GM21825 (cell line): ENCODE results near the gene ERRFI1.
"Not testable (repeated sequence)": the region's sequence is repeated elsewhere in the genome, so short reads cannot be mapped to it uniquely, and the experiment has no call there.

Source experiments
- ATAC-seq: cut with Tn5 transposase; IDR thresholded peaks from one replicate; pipeline ENCODE4 v1.9.1; 2021; ENCODE audit warnings: mild to moderate bottlenecking, moderate library complexity; ENCODE audit not compliant: unreplicated experiment

ERRFI1 gene

GRCh38 chr1:8026153-8026975 lies at the start of gene ERRFI1:
Gene ERRFI1 (minus strand): TSS chr1:8026309. CDS start chr1:8015619, 10,690 bp downstream.
- ATAC-seq, result peak; percentile 84

DNA sequence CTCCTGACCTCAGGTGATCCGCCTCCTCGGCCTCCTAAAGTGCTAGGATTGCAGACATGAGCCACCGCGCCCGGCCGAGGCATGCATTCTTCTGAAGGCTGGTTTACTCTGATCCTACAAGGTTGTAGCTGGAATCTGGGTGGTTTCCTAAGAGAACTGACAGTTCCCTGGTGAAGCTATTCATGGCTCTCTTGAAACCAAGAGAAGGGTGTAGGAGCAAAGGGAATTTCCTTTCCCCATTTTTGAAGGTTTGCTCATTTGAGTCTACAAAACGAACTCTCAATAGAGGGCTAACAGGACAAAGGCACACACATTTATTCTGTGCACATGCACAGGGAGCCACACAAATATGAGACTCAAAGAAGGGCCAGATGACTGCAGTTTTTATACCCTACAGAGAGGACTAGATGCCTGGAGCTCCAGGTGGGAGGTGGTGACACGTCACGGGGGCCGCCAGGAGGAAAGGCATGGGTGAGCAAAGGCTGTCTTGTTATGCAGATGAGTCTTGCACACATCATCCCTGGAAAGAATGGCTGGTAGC lies 49.5 kb upstream of the ERRFI1 start:
- ATAC-seq, result no peak

DNA sequence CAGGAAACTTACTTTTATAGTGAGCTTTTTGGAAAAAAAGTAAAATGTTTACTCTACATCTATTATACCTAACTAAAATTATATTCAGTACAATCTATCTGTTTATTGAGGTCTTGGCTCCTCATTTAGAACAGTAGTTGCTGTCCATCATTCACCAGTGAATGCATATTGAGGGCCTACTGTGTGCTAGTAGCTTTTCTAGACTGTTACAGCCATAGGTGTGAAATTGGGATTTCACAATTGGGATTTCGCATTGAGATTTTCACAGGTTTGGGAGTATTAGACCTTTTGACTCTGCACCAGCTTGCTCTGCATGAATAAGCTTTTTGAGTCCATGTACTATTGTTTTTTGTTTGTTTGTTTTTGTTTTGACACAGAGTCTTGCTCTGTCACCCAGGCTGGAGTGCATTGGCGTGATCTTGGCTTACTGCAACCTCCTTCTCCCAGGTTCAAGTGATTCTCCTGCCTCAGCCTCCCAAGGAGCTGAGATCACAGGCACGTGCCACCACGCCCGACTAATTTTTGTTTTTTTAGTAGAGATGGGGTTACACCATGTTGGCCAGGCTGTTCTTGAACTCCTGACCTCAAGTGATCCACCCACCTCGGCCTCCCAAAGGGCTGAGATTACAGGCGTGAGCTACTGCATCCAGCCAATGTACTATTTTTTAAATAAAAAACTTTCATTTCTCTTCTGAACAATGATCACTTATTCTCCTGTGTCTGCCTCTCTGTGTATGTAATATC lies 47.2 kb upstream of the ERRFI1 start:
- ATAC-seq, result no peak

DNA sequence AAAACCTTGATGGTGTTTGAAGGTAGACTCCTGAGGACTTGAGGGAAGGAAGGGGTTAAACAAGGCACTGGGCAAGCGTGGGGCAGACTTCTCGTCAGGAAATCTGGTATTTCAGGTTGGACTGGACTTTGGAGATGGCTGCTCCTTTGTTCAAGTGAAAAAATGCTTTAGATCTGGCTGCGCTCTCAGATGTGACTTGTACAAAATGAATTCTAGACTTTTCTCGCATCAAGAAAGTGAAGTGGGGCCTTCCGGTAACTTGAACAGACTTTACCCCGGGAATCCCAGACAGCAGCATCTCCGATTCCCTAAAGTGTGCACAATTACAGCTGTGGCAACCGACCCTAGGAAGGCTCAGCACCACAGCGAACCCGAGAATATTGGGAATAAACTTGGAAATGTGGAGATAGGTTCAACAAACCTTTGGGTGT lies 44.3 kb upstream of the ERRFI1 start:
- no peak for ATAC-seq

DNA sequence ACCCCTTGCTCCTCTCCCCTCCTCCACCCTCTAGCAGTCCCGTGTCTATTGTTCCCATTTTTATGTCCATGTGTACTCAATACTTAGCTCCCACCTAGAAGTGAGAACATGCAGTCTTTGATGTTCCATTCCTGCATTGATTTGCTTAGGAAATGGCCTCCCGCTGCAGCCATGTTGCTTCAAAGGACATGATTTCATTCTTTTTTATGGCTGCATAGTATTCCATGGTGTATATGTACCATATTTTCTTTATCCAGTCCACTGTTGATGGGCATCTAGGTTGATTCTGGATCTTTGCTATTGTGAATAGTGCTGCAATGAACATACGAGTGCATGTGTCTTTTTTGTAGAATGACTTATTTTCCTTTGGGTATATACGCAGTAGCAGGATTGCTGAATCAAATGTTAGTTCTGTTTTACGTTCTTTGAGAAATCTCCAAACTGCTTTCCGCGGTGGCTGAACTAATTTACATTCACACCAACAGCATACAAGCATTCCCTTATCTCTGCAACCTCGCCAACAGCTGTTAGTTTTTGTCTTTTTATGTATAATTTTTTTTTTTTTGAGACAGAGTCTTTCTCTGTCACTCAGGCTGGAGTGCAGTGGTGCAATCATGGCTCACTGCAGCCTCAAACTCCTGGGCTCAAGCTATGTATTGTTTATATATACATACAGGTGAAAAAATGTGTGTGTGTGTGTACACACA lies 43.7 kb upstream of the ERRFI1 start:
- not testable (repeated sequence) for ATAC-seq

DNA sequence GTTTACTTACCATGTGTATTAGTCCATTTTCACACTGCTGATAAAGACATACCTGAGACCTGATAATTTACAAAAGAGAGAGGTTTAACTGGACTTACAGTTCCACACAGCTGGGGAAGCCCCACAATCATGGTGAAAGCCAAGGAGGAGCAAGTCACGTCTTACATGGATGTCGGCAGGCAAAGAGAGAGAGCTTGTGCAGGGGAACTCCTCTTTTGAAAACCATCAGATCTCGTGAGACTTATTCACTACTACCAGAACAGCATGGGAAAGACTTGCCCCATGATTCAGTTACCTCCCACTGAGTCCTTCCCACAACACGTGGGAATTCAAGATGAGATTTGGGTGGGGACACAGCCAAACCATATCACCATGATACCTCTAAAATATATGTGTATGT lies 39.3 kb upstream of the ERRFI1 start:
- no peak for ATAC-seq

DNA sequence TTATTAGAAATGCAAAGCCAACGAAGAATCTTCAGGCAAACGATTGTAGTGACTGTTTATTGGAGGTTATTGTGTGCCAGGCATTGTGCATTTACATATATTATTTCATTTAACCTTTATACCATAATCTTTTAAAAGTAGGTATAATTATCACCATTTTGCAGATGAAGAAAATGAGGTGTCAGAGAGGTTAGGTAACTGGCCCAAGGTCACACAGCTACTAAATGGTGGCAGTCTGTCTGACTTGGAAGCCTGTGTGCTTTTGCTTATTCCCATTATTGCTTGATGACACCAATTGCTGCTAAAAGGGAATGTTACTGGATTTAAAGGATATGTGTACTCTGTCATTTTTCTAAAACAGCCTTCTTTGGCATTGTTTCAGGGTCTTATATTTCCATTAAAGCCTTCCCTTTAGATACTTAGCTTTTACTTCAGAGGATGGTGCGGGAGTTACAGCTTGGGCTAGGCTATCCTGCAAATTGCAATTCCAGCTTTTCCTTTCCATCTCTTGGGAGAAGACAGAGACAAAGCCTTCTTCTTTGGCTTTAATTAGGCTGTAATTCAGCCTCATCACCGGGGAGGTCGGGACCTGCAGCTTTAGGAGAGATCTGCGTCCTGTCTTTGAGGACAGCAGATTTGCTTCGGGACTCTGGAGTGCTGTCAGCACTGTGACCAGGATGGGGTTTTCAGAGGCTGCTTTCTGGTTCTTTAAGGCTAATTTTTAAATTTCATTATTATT lies 37.4 kb upstream of the ERRFI1 start:
- ATAC-seq, result no peak

DNA sequence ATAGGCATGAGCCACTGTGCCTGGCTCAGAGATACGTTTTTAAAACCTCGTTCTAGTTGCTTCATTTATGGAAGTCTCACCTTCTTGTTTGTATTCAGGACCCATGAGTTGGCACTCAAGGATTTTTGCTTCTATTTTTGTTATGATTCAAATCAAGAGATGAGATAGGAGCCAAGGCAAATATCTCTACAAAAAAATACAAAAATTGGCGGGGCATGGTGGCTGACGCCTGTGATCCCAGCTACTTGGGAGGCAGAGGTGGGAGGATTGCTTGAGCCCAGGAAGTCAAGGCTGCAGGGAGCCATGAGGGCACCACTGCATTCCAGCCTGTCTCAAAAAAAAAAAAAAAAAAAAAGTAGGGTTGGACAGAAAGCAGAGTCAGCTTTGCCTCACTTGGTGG lies 36.8 kb upstream of the ERRFI1 start:
- no peak for ATAC-seq

GRCh38 chr1:8061673-8062386 lies 35.7 kb upstream of the ERRFI1 start:
- no peak for ATAC-seq

DNA sequence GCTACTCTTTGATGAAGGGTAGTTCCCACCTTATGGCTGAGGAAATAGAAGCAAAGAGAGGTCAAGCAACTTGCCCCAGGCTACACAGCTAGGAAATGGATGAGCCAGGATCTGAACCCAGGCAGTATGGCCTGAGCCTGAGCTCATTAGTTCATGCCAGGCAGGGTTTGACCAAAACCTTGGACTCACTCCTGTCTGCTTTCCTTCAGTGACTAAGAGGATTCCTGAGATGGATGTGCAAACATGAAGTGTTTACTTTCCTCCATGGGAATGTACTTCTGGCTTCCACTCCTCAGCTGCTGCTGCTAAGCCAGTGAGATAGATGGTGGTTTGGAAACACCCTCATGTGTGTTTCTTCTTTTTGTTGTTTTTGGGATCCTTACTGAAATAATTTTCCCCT lies 35.1 kb upstream of the ERRFI1 start:
- no peak for ATAC-seq

DNA sequence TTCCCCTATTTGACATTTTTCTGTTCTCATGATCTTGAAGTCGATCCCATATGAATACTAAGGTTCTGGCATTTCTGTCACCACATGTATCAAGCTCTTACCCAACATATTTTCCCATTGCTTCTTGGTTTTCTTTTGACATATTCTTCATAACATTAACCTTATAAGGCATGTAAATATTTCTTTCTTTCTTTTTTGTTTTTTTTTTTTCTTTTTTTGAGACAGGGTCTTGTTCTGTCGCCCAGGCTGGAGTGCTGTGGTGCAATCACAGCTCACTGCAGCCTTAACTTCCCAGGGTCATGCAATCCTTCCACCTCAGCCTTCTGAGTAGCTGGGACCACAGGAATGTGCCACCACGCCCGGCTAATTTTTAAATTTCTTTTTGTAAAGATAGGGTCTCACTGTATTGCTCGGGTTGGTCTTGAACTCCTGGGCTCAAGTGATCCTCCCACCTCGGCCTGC lies 33.1 kb upstream of the ERRFI1 start:
- no peak for ATAC-seq

DNA sequence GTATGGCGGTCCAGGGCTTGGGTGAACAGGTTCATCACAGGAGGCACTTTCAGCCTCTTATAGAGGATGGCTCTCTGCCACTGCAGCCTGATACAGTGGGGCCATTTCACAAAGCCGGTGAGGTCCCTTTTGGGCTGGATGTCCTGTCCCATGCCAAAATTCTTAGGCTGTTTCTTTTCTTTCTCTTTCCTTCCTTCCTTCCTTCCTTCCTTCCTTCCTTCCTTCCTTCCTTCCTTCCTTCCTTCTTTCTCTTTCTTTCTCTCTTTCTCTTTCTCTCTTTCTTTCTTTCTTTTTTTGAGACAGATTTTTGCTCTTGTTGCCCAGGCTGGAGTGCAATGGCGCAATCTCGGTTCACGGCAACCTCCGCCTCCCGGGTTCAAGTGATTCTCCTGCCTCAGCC lies 31.7 kb upstream of the ERRFI1 start:
- not testable (repeated sequence) for ATAC-seq

DNA sequence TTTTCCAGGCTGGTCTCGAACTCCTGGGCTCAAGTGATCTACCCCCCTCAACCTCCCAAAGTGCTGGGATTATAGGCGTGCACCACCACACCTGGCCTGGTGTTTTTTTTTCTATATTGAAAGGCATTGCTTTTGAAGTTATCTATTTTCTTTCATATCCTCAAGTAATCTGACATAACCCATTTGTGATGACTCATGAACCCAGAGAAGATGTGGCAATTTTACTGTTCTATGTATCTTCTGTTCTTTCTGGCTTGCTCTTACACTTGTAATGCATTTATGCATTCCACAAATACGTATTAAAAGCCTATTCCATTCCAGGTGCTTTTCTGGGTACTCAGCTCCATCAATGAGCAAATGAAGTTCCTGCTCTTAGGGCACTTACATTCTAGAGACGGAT lies 29.9 kb upstream of the ERRFI1 start:
- ATAC-seq, result no peak

- ATAC-seq, result no peak
These were observed 27.9 kb upstream of the ERRFI1 start for GRCh38 chr1:8053878-8054567.

- no peak for ATAC-seq
These were observed 25.5 kb upstream of the ERRFI1 start for GRCh38 chr1:8051650-8052049.

DNA sequence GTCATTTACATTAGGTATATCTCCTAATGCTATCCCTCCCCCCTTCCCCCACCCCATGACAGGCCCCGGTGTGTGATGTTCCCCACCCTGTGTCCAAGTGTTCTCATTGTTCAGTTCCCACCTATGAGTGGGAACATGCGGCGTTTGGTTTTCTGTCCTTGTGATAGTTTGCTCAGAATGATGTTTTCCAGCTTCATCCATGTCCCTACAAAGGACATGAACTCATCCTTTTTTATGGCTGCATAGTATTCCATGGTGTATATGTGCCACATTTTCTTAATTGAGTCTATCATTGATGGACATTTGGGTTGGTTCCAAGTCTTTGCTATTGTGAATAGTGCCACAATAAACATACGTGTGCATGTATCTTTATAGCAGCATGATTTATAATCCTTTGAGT lies 23.1 kb upstream of the ERRFI1 start:
- not testable (repeated sequence) for ATAC-seq

DNA sequence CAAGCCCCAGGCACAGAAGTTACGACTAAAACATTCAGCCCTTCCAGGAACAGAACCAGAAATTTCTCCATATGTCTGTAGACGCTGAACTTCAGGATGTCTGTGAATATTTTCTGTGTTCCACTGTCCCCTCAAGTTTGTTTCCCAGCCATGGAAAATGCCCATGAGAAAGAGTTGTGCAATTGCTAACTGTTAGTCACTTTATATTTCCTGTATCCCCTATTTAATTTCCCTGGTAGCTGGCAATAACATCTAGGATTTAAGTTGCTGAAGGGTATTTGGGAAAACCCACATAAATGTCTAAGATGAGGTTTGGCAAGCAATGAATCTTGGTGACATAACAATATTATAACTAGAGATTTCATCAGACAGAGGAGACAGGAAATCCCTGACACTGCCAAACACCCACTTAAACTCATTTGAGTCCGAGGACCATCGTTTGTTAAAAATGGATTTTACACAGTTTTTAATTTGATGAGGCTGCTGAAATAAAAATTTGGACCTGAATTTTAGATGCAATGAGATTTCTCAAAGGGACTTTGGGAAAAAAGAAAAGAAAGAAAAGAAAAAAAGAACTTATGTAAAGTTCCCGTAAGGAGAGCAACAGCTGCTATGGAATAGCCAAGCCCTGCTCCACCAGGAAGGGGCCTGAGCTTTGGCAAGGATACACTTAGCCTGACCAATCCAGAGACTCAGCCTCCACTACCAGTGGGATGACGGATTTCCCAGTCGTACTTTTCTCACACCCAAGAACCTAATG lies 21.8 kb upstream of the ERRFI1 start:
- ATAC-seq, result no peak

DNA sequence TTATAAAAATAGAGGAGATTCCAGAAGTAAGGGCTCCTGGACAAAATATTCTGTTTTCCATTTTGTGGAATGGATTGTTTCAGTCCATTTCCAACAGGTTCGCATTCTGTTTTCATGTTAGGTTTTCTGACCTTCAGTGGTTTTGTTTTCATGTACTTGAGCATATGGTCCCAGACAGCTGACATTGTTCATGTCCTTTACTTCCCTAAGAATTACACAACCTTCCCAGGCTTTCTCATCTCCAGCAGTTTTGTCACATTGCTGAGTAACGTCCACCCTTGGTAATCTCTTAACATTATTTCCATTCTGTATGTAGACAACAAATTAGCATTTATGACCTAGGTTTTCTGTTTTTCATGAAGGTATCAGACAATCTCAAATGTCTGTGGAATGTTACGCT lies 21.0 kb upstream of the ERRFI1 start:
- no peak for ATAC-seq

- ATAC-seq, result no peak
These were observed 20.3 kb upstream of the ERRFI1 start for GRCh38 chr1:8046391-8046790.
